Activated CD4-positive, alpha-beta T cell treated with anti-CD3 and anti-CD28 coated beads, Interleukin-2, amount 50 U/mL, for 1 hour (primary cell): ENCODE results near the gene CDK14.
"Not testable (repeated sequence)": the region's sequence is repeated elsewhere in the genome, so short reads cannot be mapped to it uniquely, and the experiment has no call there.

Experiments used
- DNase-seq: peaks from one replicate; pipeline ENCODE4 v3.0.0-alpha.2; 2020

Gene CDK14

GRCh38 chr7:90597563-90598253 lies 1.6 kb downstream of the CDK14 start:
- no peak for DNase-seq

GRCh38 chr7:90599038-90599437 lies 2.9 kb downstream of the CDK14 start:
- DNase-seq, result no peak

GRCh38 chr7:90599892-90600555 lies 3.9 kb downstream of the CDK14 start:
- DNase-seq, result no peak

- DNase-seq, result no peak
Observed at GRCh38 chr7:90602303-90602702, 6.2 kb downstream of the CDK14 start.

- no peak for DNase-seq
Observed at GRCh38 chr7:90603346-90603745, 7.2 kb downstream of the CDK14 start.

- no peak for DNase-seq
Observed at GRCh38 chr7:90604383-90604782, 8.3 kb downstream of the CDK14 start.

- no peak for DNase-seq
Observed at GRCh38 chr7:90605055-90605454, 8.9 kb downstream of the CDK14 start.

GRCh38 chr7:90607196-90607595 lies 11.1 kb downstream of the CDK14 start:
- no peak for DNase-seq

GRCh38 chr7:90610105-90610504 lies 14.0 kb downstream of the CDK14 start:
- no peak for DNase-seq

GRCh38 chr7:90611115-90611514 lies 15.0 kb downstream of the CDK14 start:
- DNase-seq, result no peak

- no peak for DNase-seq
Observed at GRCh38 chr7:90613088-90613498, 17.0 kb downstream of the CDK14 start.

GRCh38 chr7:90617442-90617841 lies 21.3 kb downstream of the CDK14 start:
- DNase-seq, result no peak

GRCh38 chr7:90618876-90619275 lies 22.8 kb downstream of the CDK14 start:
- DNase-seq, result no peak

GRCh38 chr7:90621125-90621746 lies 25.1 kb downstream of the CDK14 start:
- no peak for DNase-seq

GRCh38 chr7:90621747-90622140 lies 25.6 kb downstream of the CDK14 start:
- no peak for DNase-seq

- DNase-seq, result no peak
Observed at GRCh38 chr7:90622670-90623069, 26.5 kb downstream of the CDK14 start.

- DNase-seq, result no peak
Observed at GRCh38 chr7:90624225-90624911, 28.2 kb downstream of the CDK14 start.

- no peak for DNase-seq
Observed at GRCh38 chr7:90625051-90625450, 28.9 kb downstream of the CDK14 start.

- DNase-seq, result no peak
Observed at GRCh38 chr7:90625562-90625961, 29.4 kb downstream of the CDK14 start.

GRCh38 chr7:90626013-90626412 lies 29.9 kb downstream of the CDK14 start:
- no peak for DNase-seq

GRCh38 chr7:90629297-90629918 lies 33.3 kb downstream of the CDK14 start:
- DNase-seq, result no peak

GRCh38 chr7:90631502-90631901 lies 35.4 kb downstream of the CDK14 start:
- DNase-seq, result no peak

GRCh38 chr7:90639683-90640082 lies 43.6 kb downstream of the CDK14 start:
- not testable (repeated sequence) for DNase-seq
